PC-9 (cell line): ENCODE results near the gene ITPRIP. TPM values are rescaled to one million over a fixed set of nuclear protein-coding genes. Genes with fewer than 3 reads are reported as not detected.
A peak's percentile ranks its signal among the peaks of the same experiment; 100 is the strongest.

Experiments
- BruUV-seq: library from RNA; stranded (reverse); fragments of 400-500 nt; replicated peaks from 2 replicates; lab custom pipeline; 2021; lab: Mats Ljungman, UMichigan
- CTCF ChIA-PET: fragments of 300-600 bp; sonication (Branson Sonifier 250); formaldehyde crosslinking; loops from one replicate; lab custom pipeline; 2022; ENCODE audit warnings: antibody characterized with exemption; lab: Charles Lee
- POLR2A ChIA-PET: fragments of 300-600 bp; sonication (Branson Sonifier 250); formaldehyde crosslinking; loops from one replicate; lab custom pipeline; 2022; ENCODE audit warnings: antibody characterized with exemption; ENCODE audit not compliant: unreplicated experiment; lab: Charles Lee
- DNase-seq, 2 experiments: peaks; one replicate each; pipeline versions ENCODE4 v3.0.0 to v3.0.0-alpha.2; 2015 to 2022; ENCODE audit warnings: mixed read lengths in 1 of 2
- H2AFZ ChIP-seq: fragments of 200-600 bp; sonication (generic); 2 replicates; pipeline ENCODE4 v1.8.1; 2017; ENCODE audit warnings: antibody characterized with exemption
- H3F3A ChIP-seq: fragments of 200-600 bp; sonication (generic); 2 replicates; pipeline ENCODE4 v1.8.1; 2017; ENCODE audit warnings: antibody characterized with exemption, mild to moderate bottlenecking, low read depth; ENCODE audit not compliant: insufficient read depth
- H3K27ac ChIP-seq: fragments of 200-600 bp; sonication (generic); 2 replicates; pipeline ENCODE4 v1.6.1; 2016; ENCODE audit warnings: mixed run types
- H3K27me3 ChIP-seq: fragments of 200-600 bp; sonication (generic); 2 replicates; pipeline ENCODE4 v1.6.1; 2016; ENCODE audit warnings: low read depth, mixed run types; ENCODE audit not compliant: insufficient read depth
- H3K36me3 ChIP-seq: fragments of 200-600 bp; sonication (generic); 2 replicates; pipeline ENCODE4 v1.6.1; 2016; ENCODE audit warnings: low read depth, mixed run types
- H3K4me1 ChIP-seq: fragments of 200-600 bp; sonication (generic); replicated peaks from 2 replicates; pipeline ENCODE4 v1.6.1; 2016; ENCODE audit warnings: mixed run types; ENCODE audit not compliant: insufficient read depth
- H3K4me2 ChIP-seq: fragments of 200-600 bp; sonication (generic); 2 replicates; pipeline ENCODE4 v1.6.1; 2017; ENCODE audit warnings: mixed run types
- H3K4me3 ChIP-seq: fragments of 200-600 bp; sonication (generic); 2 replicates; pipeline ENCODE4 v1.6.1; 2016; ENCODE audit warnings: mixed run types
- H3K79me2 ChIP-seq: fragments of 200-600 bp; sonication (generic); 2 replicates; pipeline ENCODE4 v1.6.1; 2017; ENCODE audit warnings: low read depth, mixed run types
- H3K9me2 ChIP-seq: fragments of 200-600 bp; sonication (generic); 2 replicates; pipeline ENCODE4 v1.8.1; 2017; ENCODE audit warnings: mild to moderate bottlenecking; ENCODE audit not compliant: insufficient read depth
- H3K9me3 ChIP-seq: fragments of 200-600 bp; sonication (generic); 2 replicates; pipeline ENCODE4 v1.8.1; 2016; ENCODE audit warnings: low read depth; ENCODE audit not compliant: insufficient read depth
- H4K20me1 ChIP-seq: fragments of 200-600 bp; sonication (generic); 2 replicates; pipeline ENCODE4 v1.8.1; 2017; ENCODE audit not compliant: insufficient read depth
- EZH2 ChIP-seq: fragments of 200-600 bp; sonication (generic); IDR thresholded peaks from 2 replicates; pipeline ENCODE4 v1.8.0; 2017; ENCODE audit warnings: antibody characterized with exemption, low read depth
- intact Hi-C: fragments of 100-400 bp; cut with micrococcal nuclease; formaldehyde crosslinking; loops from one replicate; pipeline ENCODE4 v1.10.0; 2022; ENCODE audit not compliant: unreplicated experiment
- total RNA-seq: library from RNA; stranded (reverse); gene quantifications from 2 replicates; pipeline ENCODE4 v1.2.3, GENCODE V29; 2021
- TF ChIP-seq, protein P1 (sequence below): fragments of 200-600 bp; sonication (generic); conservative IDR thresholded peaks from 2 replicates; pipeline ENCODE4 v1.6.1; 2017; ENCODE audit warnings: mixed run types, antibody characterized with exemption, mild to moderate bottlenecking, moderate library complexity

The ITPRIP gene
- total RNA-seq, 1 experiment from 2014 or later, result 6.7 TPM

GRCh38 chr10:104274762-104275721 is 63.2 kb downstream of the ITPRIP start:
- Histone ChIP-seq H3K9me3 (no peaks in the 10 kb centered on the region), H2AFZ (peak overlapping the region; percentile 82), H3K36me3 (no peaks in the 10 kb centered on the region), H3K79me2 (no peaks in the 10 kb centered on the region), H3F3A (no peaks in the 10 kb centered on the region), H3K27me3 (no peaks in the 10 kb centered on the region), H3K27ac (no peak overlapping the region), H3K4me2 (peak overlapping the region; percentile 84), H4K20me1 (no peaks in the 10 kb centered on the region), H3K4me3 (peak overlapping the region; percentile 61), H3K4me1 (peaks cover 7% of the 10 kb centered on the region; the same call in 1 of the 2 replicates), H3K9me2 (no peaks in the 10 kb centered on the region)
- CTCF ChIA-PET, result interaction anchor here (0.6 to 0.9 kb wide), 3 partner anchors 12 to 245 kb away, joined by 3 to 5 read pairs (median 3); partner anchors contain the start of gene CFAP43
- intact Hi-C loops, result no loop called here
- POLR2A ChIA-PET, result interaction anchor here (0.5 to 0.6 kb wide), 2 partner anchors 30 to 68 kb away, joined by 3 read pairs; no protein-coding TSS in a partner anchor
- BruUV-seq, result no TSS peak
- DNase-seq, result peak in 1 of 2 experiments; percentile 34
- TF ChIP-seq, protein P1, sequence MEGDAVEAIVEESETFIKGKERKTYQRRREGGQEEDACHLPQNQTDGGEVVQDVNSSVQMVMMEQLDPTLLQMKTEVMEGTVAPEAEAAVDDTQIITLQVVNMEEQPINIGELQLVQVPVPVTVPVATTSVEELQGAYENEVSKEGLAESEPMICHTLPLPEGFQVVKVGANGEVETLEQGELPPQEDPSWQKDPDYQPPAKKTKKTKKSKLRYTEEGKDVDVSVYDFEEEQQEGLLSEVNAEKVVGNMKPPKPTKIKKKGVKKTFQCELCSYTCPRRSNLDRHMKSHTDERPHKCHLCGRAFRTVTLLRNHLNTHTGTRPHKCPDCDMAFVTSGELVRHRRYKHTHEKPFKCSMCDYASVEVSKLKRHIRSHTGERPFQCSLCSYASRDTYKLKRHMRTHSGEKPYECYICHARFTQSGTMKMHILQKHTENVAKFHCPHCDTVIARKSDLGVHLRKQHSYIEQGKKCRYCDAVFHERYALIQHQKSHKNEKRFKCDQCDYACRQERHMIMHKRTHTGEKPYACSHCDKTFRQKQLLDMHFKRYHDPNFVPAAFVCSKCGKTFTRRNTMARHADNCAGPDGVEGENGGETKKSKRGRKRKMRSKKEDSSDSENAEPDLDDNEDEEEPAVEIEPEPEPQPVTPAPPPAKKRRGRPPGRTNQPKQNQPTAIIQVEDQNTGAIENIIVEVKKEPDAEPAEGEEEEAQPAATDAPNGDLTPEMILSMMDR, result peak; percentile 78
- no peak for TF ChIP-seq EZH2

DNA sequence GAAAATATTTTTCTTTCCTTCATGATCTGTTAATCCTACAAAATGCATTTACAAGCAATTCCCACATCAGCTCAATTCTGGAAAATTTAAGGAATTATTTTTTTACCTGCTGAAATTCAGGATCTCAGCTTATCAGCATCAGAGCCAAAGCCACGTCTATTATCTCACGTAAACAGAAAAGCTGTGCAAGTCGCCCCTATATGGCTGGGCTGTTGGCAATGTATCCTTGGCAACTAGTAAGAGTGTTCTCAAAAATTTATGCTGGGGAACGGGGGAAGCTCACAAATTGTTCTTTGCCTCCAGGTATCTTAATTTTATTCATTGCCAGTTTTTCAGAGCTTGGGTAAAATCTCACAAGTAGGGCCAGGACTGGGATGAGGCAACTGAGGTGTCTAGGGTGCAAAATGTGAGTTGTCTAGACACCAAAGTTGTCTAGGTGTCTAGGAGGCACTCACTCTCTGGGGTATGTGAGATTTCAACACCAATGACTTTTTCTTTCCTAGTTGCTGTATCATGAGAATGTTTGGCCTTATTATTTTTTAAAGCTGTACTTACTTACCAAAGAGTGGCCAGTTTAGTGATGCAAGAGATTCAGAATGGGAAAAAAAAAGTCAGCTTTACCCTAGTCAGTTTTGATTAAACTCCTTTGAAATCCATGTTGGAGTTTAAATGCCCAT is 64.2 kb downstream of the ITPRIP start:
- Histone ChIP-seq H3K9me2 (no peaks in the 10 kb centered on the region), H3K4me2 (peak overlapping the region; percentile 84), H3K27ac (no peak overlapping the region), H3F3A (no peaks in the 10 kb centered on the region), H3K79me2 (no peaks in the 10 kb centered on the region), H3K36me3 (no peaks in the 10 kb centered on the region), H3K4me1 (peaks cover 7% of the 10 kb centered on the region; the same call in 1 of the 2 replicates), H2AFZ (peak overlapping the region; percentile 82), H3K27me3 (no peaks in the 10 kb centered on the region), H3K4me3 (no peak overlapping the region; the same call in 1 of the 2 replicates), H4K20me1 (no peaks in the 10 kb centered on the region), H3K9me3 (no peaks in the 10 kb centered on the region)
- ChIA-PET CTCF (interaction anchor here (0.5 to 0.9 kb wide), 4 partner anchors 11 to 321 kb away, joined by 3 to 5 read pairs (median 4); partner anchors contain the start of gene CFAP43), POLR2A (interaction anchor here (0.5 kb wide), 1 partner anchor 69 kb away, joined by 3 read pairs; no protein-coding TSS in a partner anchor)
- no peak for DNase-seq
- intact Hi-C loops, result no loop called here
- BruUV-seq, result no TSS peak
- TF ChIP-seq, protein P1, result no peak
- no peak for TF ChIP-seq EZH2

- CTCF ChIA-PET, result interaction anchor here (0.5 to 0.6 kb wide), 2 partner anchors 39 to 322 kb away, joined by 3 to 4 read pairs; no protein-coding TSS in a partner anchor
- intact Hi-C loops, result no loop called here
- no peaks in the 10 kb centered on the region for H3K9me2 ChIP-seq
- H3K27me3 ChIP-seq, result no peaks in the 10 kb centered on the region
- BruUV-seq, result no TSS peak
- POLR2A ChIA-PET, result interaction anchor here (0.7 kb wide), 1 partner anchor 445 kb away, joined by 5 read pairs; no protein-coding TSS in a partner anchor
- no peaks in the 10 kb centered on the region for H3K9me3 ChIP-seq
- DNase-seq, result no peak
- peaks cover 1% of the 10 kb centered on the region; the same call in 1 of the 2 replicates for H3F3A ChIP-seq
- H3K4me1 ChIP-seq, result peaks cover 7% of the 10 kb centered on the region; the same call in 1 of the 2 replicates
- no peak overlapping the region for H3K4me3 ChIP-seq
- H3K4me2 ChIP-seq, result no peak overlapping the region
- no peaks in the 10 kb centered on the region for H4K20me1 ChIP-seq
- H3K36me3 ChIP-seq, result no peaks in the 10 kb centered on the region
- H3K27ac ChIP-seq, result no peak overlapping the region
- peaks cover 3% of the 10 kb centered on the region for H3K79me2 ChIP-seq
- no peak for TF ChIP-seq EZH2
- no peak overlapping the region for H2AFZ ChIP-seq
Measured at GRCh38 chr10:104273286-104273685, 65.0 kb downstream of the ITPRIP start.
